Lung (tissue), 12 donors: ENCODE measurements around the gene SPZ1. TPM values are rescaled to one million over a fixed set of nuclear protein-coding genes. Genes with fewer than 3 reads are reported as not detected.

ENCODE experiments used
- ATAC-seq: fragments of 200-7000 bp; cut with Tn5 transposase; one replicate; pipeline ENCODE4 v1.9.1; 2020; ENCODE audit warnings: moderate number of reproducible peaks; ENCODE audit not compliant: insufficient read depth, low FRiP score
- DNase-seq, 3 donors: peaks; one replicate each; pipeline ENCODE4 v3.0.0-alpha.2; 2013 to 2017
- H3K27ac ChIP-seq, 2 donors: one replicate each; pipeline ENCODE4 v1.5.1; 2013; ENCODE audit warnings: mild to moderate bottlenecking in 2 of 2, moderate library complexity in 2 of 2, control low read depth in 1 of 2, inconsistent platforms in 1 of 2, low read depth in 1 of 2, low read length in 1 of 2
- H3K27me3 ChIP-seq, 3 donors: one replicate each; pipeline ENCODE4 v1.5.1; 2013; ENCODE audit warnings: low read length in 2 of 3; ENCODE audit not compliant: control insufficient read depth in 3 of 3, insufficient read depth in 3 of 3
- H3K36me3 ChIP-seq, 4 donors: one replicate each; pipeline ENCODE4 v1.5.1; 2013; ENCODE audit warnings: low read length in 4 of 4, mild to moderate bottlenecking in 1 of 4, moderate library complexity in 1 of 4; ENCODE audit not compliant: control insufficient read depth in 4 of 4, insufficient read depth in 4 of 4
- H3K4me1 ChIP-seq, 5 donors: one replicate each; pipeline ENCODE4 v1.5.1; 2013; ENCODE audit warnings: low read length in 5 of 5, mild to moderate bottlenecking in 2 of 5, moderate library complexity in 1 of 5; ENCODE audit not compliant: control insufficient read depth in 5 of 5, insufficient read depth in 5 of 5
- H3K4me3 ChIP-seq: one replicate; pipeline ENCODE4 v1.5.1; 2013; ENCODE audit warnings: mild to moderate bottlenecking, control low read depth, moderate library complexity
- H3K9ac ChIP-seq, 2 donors: one replicate each; pipeline ENCODE4 v1.5.1; 2013; ENCODE audit warnings: low read length in 2 of 2, control low read depth in 1 of 2; ENCODE audit not compliant: insufficient read depth in 1 of 2
- H3K9me3 ChIP-seq, 4 donors: one replicate each; pipeline ENCODE4 v1.5.1; 2013; ENCODE audit warnings: low read length in 3 of 4, mild to moderate bottlenecking in 1 of 4, moderate library complexity in 1 of 4; ENCODE audit not compliant: control insufficient read depth in 4 of 4, insufficient read depth in 3 of 4
- WGBS, 2 donors: extraction: QIAGEN DNeasy Blood & Tissue Kit; methylation state at CpG; one replicate each; pipeline ENCODE4 v1.1.7; 2013; 5-methylcytosine and 5-hydroxymethylcytosine counted together
- polyA plus RNA-seq, 2 donors: library from polyadenylated mRNA; stranded (reverse); fragments of 200-250 nt; gene quantifications; one replicate each; pipeline ENCODE4 v1.2.1, GENCODE V29; 2013
- total RNA-seq, 2 donors: library from RNA; depleted of rRNA in 1 of 2; stranded (reverse); fragments of >200 nt in 1 of 2; gene quantifications; one replicate each; pipeline ENCODE4 v1.2.1, GENCODE V29; 2014 to 2021
- TF ChIP-seq, protein P1 (sequence below): IDR thresholded peaks from 2 replicates; pipeline ENCODE4 v1.5.1; 2012; ENCODE audit warnings: mild to moderate bottlenecking; ENCODE audit errors: control extremely low read depth, extremely low read depth
- donor health status: control.
- donor health status: control.
- donor health status: Bipolar disorder and iron deficiency.
- donor health status: healthy.
- donor health status: DM: yes; HTN: yes; CAD: no.

SPZ1 gene
- total and polyA plus RNA-seq, 4 donors: not detected

DNA sequence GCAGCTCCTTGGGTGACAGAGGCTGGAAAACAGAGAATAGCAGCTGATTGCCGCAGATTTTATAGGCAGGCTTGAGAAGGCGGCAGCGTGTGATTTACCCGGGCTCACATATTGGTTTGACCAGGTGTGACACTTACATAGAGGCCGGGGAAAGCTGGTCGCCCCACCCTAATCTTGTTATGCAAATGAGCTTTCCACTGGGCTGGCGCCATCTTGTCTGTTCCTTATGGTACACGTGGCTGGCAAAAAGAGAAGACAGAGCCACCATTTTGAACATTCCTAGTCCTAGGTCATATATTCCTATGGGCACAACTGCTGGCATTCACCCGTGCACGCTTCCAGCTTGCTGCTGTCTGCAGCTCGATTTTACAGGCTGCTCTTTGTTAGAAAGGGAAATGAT, 11.3 kb upstream of the SPZ1 start:
- H3K4me3 ChIP-seq: no peak overlapping the region
- WGBS, 2 donors: 86 to 87% methylated on average over 11 of the region's 11 CpGs

DNA sequence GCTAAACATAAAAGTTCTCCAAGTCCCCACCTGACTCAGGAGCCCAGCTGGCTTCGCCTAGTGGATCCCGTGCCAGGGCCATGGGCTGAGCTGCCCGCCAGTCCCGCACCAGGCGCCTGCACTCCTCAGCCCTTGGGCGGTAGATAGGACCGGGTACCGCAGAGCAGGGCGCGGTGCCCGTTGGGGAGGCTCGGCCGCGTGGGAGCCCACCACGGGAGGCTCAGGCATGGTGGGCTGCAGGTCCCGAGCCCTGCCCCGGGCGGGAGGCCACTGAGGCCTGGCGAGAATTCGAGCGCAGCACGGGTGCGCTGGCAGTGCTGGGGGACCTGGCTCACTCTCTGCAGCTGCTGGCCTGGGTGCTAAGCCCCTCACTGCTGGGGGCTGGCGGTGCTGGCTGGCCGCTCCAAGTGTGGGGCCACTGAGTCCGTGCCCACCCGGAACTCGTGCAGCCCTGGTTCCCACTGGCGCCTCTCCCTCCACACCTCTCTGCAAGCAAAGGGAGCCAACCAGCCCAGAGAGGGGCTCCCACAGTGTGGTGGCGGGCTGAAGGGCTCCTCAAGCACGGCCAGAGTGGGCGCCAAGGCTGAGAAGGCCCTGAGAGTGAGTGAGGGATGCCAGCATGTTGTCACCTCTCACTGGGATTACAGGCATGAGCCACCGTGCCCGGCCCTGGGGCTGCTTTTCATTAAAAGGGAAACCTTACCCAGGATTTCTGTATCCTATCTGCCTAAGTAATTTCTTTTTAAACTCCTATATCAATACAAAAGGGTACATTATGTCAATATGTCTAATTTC, 9.7 kb upstream of the SPZ1 start:
- DNase-seq (no peak), ATAC-seq (no peak)
- TF ChIP-seq, protein P1, sequence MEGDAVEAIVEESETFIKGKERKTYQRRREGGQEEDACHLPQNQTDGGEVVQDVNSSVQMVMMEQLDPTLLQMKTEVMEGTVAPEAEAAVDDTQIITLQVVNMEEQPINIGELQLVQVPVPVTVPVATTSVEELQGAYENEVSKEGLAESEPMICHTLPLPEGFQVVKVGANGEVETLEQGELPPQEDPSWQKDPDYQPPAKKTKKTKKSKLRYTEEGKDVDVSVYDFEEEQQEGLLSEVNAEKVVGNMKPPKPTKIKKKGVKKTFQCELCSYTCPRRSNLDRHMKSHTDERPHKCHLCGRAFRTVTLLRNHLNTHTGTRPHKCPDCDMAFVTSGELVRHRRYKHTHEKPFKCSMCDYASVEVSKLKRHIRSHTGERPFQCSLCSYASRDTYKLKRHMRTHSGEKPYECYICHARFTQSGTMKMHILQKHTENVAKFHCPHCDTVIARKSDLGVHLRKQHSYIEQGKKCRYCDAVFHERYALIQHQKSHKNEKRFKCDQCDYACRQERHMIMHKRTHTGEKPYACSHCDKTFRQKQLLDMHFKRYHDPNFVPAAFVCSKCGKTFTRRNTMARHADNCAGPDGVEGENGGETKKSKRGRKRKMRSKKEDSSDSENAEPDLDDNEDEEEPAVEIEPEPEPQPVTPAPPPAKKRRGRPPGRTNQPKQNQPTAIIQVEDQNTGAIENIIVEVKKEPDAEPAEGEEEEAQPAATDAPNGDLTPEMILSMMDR: no peak
- Histone ChIP-seq H3K9me3 (peaks cover 0 to 6% (median 0%) of the 10 kb centered on the region in 4 donors), H3K4me3 (no peak overlapping the region), H3K36me3 (no peaks in the 10 kb centered on the region), H3K9ac (no peak overlapping the region), H3K27me3 (no peaks in the 10 kb centered on the region), H3K27ac (no peak overlapping the region), H3K4me1 (no peaks in the 10 kb centered on the region)
- 88 to 97% methylated on average over 34 of the region's 34 CpGs for WGBS, 2 donors

More for the DNA sequence above, 11.3 kb upstream of the SPZ1 start:
- H3K9me3 ChIP-seq: peaks cover 0 to 6% (median 0%) of the 10 kb centered on the region in 4 donors
- TF ChIP-seq, protein P1: no peak
- H3K9ac ChIP-seq: no peak overlapping the region
- DNase-seq: no peak
- H3K27ac ChIP-seq: no peak overlapping the region
- H3K4me1 ChIP-seq: no peaks in the 10 kb centered on the region
- H3K36me3 ChIP-seq: no peaks in the 10 kb centered on the region
- no peak for ATAC-seq
- H3K27me3 ChIP-seq: no peaks in the 10 kb centered on the region

DNA sequence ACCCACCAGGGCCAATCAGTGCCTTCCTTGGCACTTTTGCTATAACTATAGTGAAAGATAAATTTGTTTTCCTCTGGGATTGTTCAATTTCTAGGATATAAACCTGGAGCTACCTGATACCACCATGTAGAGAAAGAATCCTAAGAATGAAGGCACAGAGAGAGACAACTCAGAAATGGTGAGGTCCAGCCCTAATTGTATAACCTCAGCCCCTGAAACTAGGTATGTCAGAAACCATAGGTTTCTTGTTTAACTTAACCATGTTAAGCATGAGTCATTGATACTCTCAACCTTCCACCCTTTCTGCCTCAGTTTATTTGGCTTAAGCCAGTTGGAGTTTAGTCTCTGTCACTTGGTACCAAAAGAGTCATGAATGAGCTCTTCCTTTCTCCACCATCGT, 4.6 kb upstream of the SPZ1 start:
- Histone ChIP-seq H3K4me3 (no peak overlapping the region), H3K36me3 (no peaks in the 10 kb centered on the region), H3K27me3 (no peaks in the 10 kb centered on the region), H3K27ac (no peak overlapping the region), H3K9me3 (peaks cover 0 to 1% (median 0%) of the 10 kb centered on the region in 4 donors), H3K9ac (no peak overlapping the region), H3K4me1 (no peaks in the 10 kb centered on the region)
- TF ChIP-seq, protein P1: no peak
- no peak for ATAC-seq
- DNase-seq: no peak
- 91 to 92% methylated on average over 1 of the region's 1 CpG for WGBS, 2 donors
